Common myeloid progenitor, CD34-positive (primary cell): ENCODE measurements around the gene ARHGAP42.
A peak's percentile ranks its signal among the peaks of the same experiment; 100 is the strongest.

Experiments used
- CTCF ChIA-PET: fragments of 350-600 bp; sonication (Branson Sonifier 250); formaldehyde crosslinking; loops from one replicate; lab custom pipeline; 2021; ENCODE audit warnings: antibody characterized with exemption; lab: Charles Lee
- POLR2A ChIA-PET: fragments of 350-600 bp; sonication (Branson Sonifier 250); formaldehyde crosslinking; loops from one replicate; lab custom pipeline; 2021; ENCODE audit warnings: antibody characterized with exemption; lab: Charles Lee
- DNase-seq, 3 donors: peaks; one replicate each; pipeline versions ENCODE4 v3.0.0 to v3.0.0-alpha.2; 2013
- H3K27ac ChIP-seq, 2 experiments: 1 replicate in 1 of 2; 2 replicates in 1 of 2; pipeline ENCODE4 v1.7.0; 2013; ENCODE audit warnings: inconsistent platforms in 2 of 2, low read length in 2 of 2, mild to moderate bottlenecking in 2 of 2, low read depth in 1 of 2, moderate library complexity in 1 of 2; ENCODE audit not compliant: severe bottlenecking in 2 of 2, insufficient read depth in 1 of 2, poor library complexity in 1 of 2
- H3K27me3 ChIP-seq, 5 experiments: replicated peaks in 2 of 5; 1 replicate in 3 of 5; 2 replicates in 2 of 5; pipeline versions ENCODE4 v1.6.1 to v1.7.0; 2013; ENCODE audit warnings: low read length in 4 of 5, mild to moderate bottlenecking in 2 of 5, moderate library complexity in 2 of 5, inconsistent platforms in 1 of 5; ENCODE audit not compliant: insufficient read depth in 5 of 5, control insufficient read depth in 4 of 5
- H3K36me3 ChIP-seq, 4 experiments: 1 replicate in 2 of 4; 2 replicates in 2 of 4; pipeline versions ENCODE4 v1.6.1 to v1.7.0; 2013; ENCODE audit warnings: low read length in 3 of 4, control low read depth in 1 of 4, mild to moderate bottlenecking in 1 of 4; ENCODE audit not compliant: control insufficient read depth in 4 of 4, insufficient read depth in 4 of 4
- H3K4me1 ChIP-seq, 4 experiments: 1 replicate in 3 of 4; 2 replicates in 1 of 4; pipeline versions ENCODE4 v1.6.1 to v1.7.1; 2013; ENCODE audit warnings: low read length in 3 of 4, mild to moderate bottlenecking in 3 of 4, control low read depth in 1 of 4, inconsistent platforms in 1 of 4, moderate library complexity in 1 of 4; ENCODE audit not compliant: control insufficient read depth in 4 of 4, insufficient read depth in 4 of 4; ENCODE audit errors: control extremely low read depth in 1 of 4
- H3K4me3 ChIP-seq, 7 experiments: 1 replicate in 4 of 7; 2 replicates in 3 of 7; pipeline versions ENCODE4 v1.5.1 to v1.7.0; 2013; ENCODE audit warnings: mild to moderate bottlenecking in 7 of 7, low read length in 6 of 7, moderate library complexity in 6 of 7, inconsistent platforms in 2 of 7, low read depth in 2 of 7, control low read depth in 1 of 7; ENCODE audit not compliant: insufficient read depth in 4 of 7, control insufficient read depth in 1 of 7; ENCODE audit errors: extremely low read depth in 1 of 7
- H3K9me3 ChIP-seq, 5 experiments: 1 replicate in 4 of 5; 2 replicates in 1 of 5; pipeline versions ENCODE4 v1.6.1 to v1.7.1; 2013; ENCODE audit warnings: low read length in 4 of 5, mild to moderate bottlenecking in 2 of 5, inconsistent platforms in 1 of 5, low read depth in 1 of 5, moderate library complexity in 1 of 5; ENCODE audit not compliant: control insufficient read depth in 4 of 5, insufficient read depth in 2 of 5; ENCODE audit errors: control extremely low read depth in 1 of 5
- WGBS: methylation state at CpG from one replicate; pipeline ENCODE4 v1.1.5; 2013; ENCODE audit not compliant: insufficient coverage; 5-methylcytosine and 5-hydroxymethylcytosine counted together

Gene ARHGAP42

GRCh38 chr11:100825626-100826025, 138.5 kb downstream of the ARHGAP42 start:
- Histone ChIP-seq H3K27ac (no peak overlapping the region), H3K9me3 (no peaks in the 10 kb centered on the region), H3K4me3 (no peak overlapping the region), H3K4me1 (no peaks in the 10 kb centered on the region), H3K27me3 (no peaks in the 10 kb centered on the region), H3K36me3 (no peaks in the 10 kb centered on the region)
- CTCF ChIA-PET, result no interaction called here
- WGBS, result no CpG with 5 or more reads among the region's 3 CpGs
- DNase-seq, result no peak
- POLR2A ChIA-PET, result no interaction called here

GRCh38 chr11:100827934-100828661, 141.0 kb downstream of the ARHGAP42 start:
- WGBS, result no CpG with 5 or more reads among the region's 1 CpG
- POLR2A ChIA-PET, result no interaction called here
- Histone ChIP-seq H3K36me3 (no peaks in the 10 kb centered on the region), H3K9me3 (no peaks in the 10 kb centered on the region), H3K4me1 (no peaks in the 10 kb centered on the region), H3K27me3 (peaks cover 0 to 3% (median 0%) of the 10 kb centered on the region in 5 experiments), H3K27ac (no peak overlapping the region), H3K4me3 (no peak overlapping the region)
- peak; percentile 31 to 68 (median 56) for DNase-seq
- CTCF ChIA-PET, result interaction anchor here (0.6 to 1.7 kb wide), 6 partner anchors 70 to 1405 kb away, joined by 3 to 6 read pairs (median 4); no protein-coding TSS in a partner anchor

GRCh38 chr11:100830274-100830673, 143.2 kb downstream of the ARHGAP42 start:
- peaks cover 0 to 3% (median 0%) of the 10 kb centered on the region in 5 experiments for H3K27me3 ChIP-seq
- H3K4me3 ChIP-seq, result no peak overlapping the region
- ChIA-PET CTCF (interaction anchor here (1.2 to 1.9 kb wide), 2 partner anchors 11 to 149 kb away, joined by 4 to 7 read pairs; no protein-coding TSS in a partner anchor), POLR2A (no interaction called here)
- no peaks in the 10 kb centered on the region for H3K4me1 ChIP-seq
- no peak for DNase-seq
- no peaks in the 10 kb centered on the region for H3K36me3 ChIP-seq
- no peaks in the 10 kb centered on the region for H3K9me3 ChIP-seq
- no peak overlapping the region for H3K27ac ChIP-seq
- WGBS, result 88% methylated on average over 6 of the region's 7 CpGs

DNA sequence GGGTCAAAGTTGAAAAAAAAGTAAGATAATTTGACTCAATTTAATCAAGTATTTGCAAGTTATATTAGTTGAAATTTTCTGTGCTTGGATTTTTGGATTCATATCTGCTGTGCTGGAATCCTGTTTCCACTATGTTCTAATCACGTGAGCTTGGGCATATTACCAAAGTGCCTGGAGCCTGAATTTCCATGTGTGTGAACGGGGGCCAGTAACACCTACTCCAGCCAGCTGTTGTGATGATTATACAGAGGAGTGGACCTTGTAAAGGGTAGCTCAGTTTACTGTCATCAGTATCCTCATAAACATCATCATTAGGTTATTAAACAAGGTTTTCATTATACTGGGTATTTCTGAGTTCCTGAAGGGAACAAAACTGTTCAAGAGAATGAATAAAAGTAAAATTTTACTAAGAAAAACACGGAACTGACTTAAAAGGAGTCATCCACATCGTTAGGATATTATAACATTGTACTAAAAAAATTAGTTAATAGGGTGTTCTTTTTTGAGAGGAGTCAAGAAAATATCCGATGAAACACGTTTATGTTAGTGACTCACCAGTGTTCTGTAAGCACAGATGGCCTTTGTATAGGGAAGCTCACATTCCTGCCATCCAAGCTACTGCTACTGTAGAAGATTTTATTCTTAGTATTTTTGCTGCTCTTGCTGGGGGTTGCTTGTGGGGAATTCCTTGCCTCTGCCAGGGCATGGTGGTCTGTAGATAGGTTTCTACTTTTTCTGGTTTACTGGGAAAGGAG, 144.1 kb downstream of the ARHGAP42 start:
- CTCF ChIA-PET, result interaction anchor here (1.2 to 1.9 kb wide), 2 partner anchors 12 to 150 kb away, joined by 4 to 7 read pairs; no protein-coding TSS in a partner anchor
- no peak for DNase-seq
- no peaks in the 10 kb centered on the region for H3K4me1 ChIP-seq
- WGBS, result 78% methylated on average over 3 of the region's 6 CpGs
- no peaks in the 10 kb centered on the region for H3K9me3 ChIP-seq
- H3K4me3 ChIP-seq, result no peak overlapping the region
- POLR2A ChIA-PET, result no interaction called here
- H3K36me3 ChIP-seq, result no peaks in the 10 kb centered on the region
- H3K27ac ChIP-seq, result no peak overlapping the region
- H3K27me3 ChIP-seq, result peaks cover 0 to 3% (median 0%) of the 10 kb centered on the region in 5 experiments

- no peaks in the 10 kb centered on the region for H3K9me3 ChIP-seq
- no peaks in the 10 kb centered on the region for H3K36me3 ChIP-seq
- 91% methylated on average over 5 of the region's 5 CpGs for WGBS
- H3K27ac ChIP-seq, result no peak overlapping the region
- H3K4me1 ChIP-seq, result no peaks in the 10 kb centered on the region
- DNase-seq, result no peak
- H3K27me3 ChIP-seq, result peaks cover 0 to 3% (median 0%) of the 10 kb centered on the region in 5 experiments
- CTCF ChIA-PET, result interaction anchor here (1.4 kb wide), 1 partner anchor 12 kb away, joined by 4 read pairs; no protein-coding TSS in a partner anchor
- POLR2A ChIA-PET, result no interaction called here
- H3K4me3 ChIP-seq, result no peak overlapping the region
Observed at GRCh38 chr11:100831929-100832494, 144.9 kb downstream of the ARHGAP42 start.

DNA sequence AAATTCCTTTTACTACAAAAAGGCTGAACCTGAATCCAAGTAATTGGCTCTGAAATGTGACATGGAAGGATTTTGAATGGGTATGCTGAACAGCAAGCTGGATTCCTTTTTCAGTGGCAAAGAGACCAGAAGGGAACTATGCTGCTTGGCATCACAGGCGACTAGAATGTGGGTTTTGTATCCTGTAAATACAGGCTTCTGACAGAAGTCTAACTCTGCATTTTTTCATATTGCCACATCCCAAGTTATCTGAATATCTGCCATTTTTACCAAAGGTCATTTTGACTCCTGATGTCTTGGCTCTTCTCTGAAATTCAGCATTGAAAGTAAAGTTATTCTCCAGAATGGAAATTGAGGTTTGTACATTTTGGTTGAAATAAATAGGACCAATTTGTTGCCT, 145.7 kb downstream of the ARHGAP42 start:
- Histone ChIP-seq H3K27ac (no peak overlapping the region), H3K27me3 (peaks cover 0 to 3% (median 0%) of the 10 kb centered on the region in 5 experiments), H3K9me3 (no peaks in the 10 kb centered on the region), H3K4me1 (no peaks in the 10 kb centered on the region), H3K36me3 (no peaks in the 10 kb centered on the region), H3K4me3 (no peak overlapping the region)
- no CpG with 5 or more reads among the region's 1 CpG for WGBS
- no peak for DNase-seq
- POLR2A ChIA-PET, result no interaction called here
- CTCF ChIA-PET, result interaction anchor here (1.4 kb wide), 1 partner anchor 12 kb away, joined by 4 read pairs; no protein-coding TSS in a partner anchor
